HG02610 (cell line): ENCODE data around the gene FAM227B.

Source experiments
- ATAC-seq: cut with Tn5 transposase; IDR thresholded peaks from one replicate; pipeline ENCODE4 v1.9.1; 2021; ENCODE audit warnings: mild to moderate bottlenecking, moderate library complexity; ENCODE audit not compliant: unreplicated experiment

The FAM227B gene

GRCh38 chr15:49303003-49303402, 317.6 kb downstream of the FAM227B start:
- ATAC-seq = no peak

GRCh38 chr15:49301562-49301961, 319.1 kb downstream of the FAM227B start:
- no peak for ATAC-seq

DNA sequence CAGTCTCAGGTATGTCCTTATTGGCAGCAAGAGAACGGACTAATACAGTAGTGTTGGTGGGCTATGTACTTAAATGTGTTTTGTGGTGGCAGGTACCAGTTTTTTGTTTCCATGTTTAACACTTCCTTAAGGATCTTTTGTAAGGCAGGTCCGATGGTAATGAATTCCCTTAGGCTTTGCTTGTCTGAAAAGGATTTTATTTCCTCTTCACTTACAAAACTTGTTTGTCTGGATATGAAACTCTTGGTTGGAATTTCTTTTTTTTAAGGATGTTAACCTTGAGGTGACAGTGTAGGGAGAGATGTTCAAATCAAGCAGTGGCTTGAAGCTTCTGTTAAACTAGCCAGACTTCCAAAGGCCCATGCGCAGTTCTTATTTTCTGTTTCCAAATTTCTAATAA, 319.8 kb downstream of the FAM227B start:
- ATAC-seq = no peak

DNA sequence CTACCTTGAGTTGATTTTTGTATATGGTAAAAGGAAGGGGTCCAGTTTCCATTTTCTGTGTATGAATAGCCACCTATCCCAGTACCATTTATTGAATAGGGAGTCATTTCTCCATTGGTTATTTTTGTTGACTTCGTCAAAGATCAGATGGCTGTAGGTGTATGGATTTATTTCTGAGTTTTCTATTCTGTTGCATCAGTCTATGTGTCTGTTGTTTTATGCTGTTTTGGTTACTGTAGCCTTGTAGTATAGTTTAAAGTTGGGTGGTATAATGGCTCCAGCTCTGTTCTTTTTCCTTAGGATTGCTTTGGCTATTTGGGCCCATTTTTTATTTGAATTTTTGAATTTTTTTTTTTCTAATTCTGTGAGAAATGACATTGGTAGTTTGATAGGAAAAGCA, 323.0 kb downstream of the FAM227B start:
- no peak for ATAC-seq

DNA sequence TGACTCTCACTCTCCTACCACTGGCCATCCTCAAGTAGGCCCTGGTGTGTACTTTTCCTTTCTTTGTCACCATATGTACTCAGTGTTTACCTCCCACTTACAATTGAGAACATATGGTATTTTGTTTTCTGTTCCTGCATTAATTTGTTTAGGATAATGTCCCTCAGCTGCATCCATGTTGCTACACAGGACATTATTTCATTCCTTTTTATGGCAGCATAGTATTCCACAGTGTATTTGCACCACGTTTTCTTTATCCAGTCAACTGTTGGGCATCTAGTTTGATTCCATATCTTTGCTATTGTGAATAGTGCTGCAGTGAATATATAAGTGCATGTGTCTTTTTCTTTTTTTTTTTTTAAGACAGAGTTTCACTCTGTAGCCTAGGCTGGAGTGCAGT, 324.4 kb downstream of the FAM227B start:
- ATAC-seq = no peak

DNA sequence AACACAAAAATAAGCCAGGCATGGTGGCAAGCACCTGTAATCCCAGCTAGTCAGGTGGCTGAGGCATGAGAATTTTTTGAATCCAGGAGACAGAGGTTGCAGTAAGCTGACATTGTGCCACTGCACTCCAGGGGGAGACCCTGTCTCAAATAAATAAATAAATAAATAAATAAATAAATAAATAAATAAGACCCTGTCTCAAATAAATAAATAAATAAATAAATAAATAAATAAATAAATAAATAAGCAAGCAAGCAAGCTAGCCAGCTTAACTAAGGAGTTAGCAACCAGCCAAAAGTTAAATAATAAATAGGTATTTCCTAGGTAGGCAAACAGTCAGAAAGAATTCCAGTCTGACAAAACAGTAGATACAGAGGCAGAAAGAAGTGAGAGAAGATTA, 326.7 kb downstream of the FAM227B start:
- ATAC-seq = no peak

- no peak for ATAC-seq
Measured at GRCh38 chr15:49290191-49290590, 330.4 kb downstream of the FAM227B start.

GRCh38 chr15:49288391-49288790, 332.2 kb downstream of the FAM227B start:
- ATAC-seq = no peak

DNA sequence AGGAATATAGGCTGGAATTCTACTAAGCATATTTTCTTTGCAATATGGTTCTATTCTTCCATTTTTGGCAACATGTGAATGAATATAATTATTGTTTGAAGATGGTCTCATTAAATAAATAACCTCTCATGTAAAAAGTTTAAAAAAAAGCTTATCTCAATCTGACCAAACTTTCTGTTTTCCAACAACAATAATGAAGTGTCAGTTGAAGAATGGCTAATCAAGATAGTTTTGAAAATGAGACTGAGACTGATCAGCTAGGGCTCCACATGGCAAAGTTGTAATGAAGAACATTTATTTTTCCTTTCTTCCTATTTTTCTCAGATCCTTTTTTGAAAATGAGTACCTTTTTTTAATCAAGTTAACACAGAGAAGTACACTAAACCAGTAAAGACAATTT, 333.1 kb downstream of the FAM227B start:
- ATAC-seq = no peak

DNA sequence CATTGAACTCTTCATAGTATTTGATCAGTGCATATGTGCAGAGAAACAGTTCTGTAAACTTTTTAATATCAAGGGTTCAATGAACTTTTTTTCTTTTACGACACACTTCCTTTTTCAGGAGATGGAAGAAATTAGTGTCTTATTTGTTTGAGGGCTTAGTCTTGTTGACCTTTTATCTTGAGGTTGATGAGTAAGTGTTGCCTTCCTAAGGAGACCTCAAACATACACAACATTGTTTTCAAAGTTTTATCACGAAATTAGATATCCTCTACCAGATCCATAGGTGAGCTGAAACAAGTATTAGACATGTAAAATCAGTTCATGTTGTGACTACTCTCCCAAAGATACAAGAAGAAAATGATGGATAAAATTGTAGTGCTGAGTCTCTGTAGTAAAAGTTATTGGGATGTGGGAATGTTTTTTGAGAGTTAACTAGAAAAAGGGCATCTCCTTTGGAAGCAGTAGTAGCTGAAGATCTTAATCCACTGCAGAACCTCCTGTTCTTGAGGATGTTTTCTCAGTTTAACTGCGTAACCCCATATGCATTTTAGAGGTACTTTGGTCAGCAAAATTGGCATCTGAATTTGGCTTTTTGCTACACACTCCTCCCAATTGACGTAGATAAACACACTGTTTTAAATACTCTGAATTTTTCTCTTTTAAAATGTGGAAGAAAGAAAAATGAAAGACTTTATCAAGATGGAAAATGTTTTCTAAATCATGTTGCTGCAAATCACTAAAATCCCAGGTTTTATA, 333.8 kb downstream of the FAM227B start:
- no peak for ATAC-seq

GRCh38 chr15:49282366-49282765, 338.3 kb downstream of the FAM227B start:
- no peak for ATAC-seq

DNA sequence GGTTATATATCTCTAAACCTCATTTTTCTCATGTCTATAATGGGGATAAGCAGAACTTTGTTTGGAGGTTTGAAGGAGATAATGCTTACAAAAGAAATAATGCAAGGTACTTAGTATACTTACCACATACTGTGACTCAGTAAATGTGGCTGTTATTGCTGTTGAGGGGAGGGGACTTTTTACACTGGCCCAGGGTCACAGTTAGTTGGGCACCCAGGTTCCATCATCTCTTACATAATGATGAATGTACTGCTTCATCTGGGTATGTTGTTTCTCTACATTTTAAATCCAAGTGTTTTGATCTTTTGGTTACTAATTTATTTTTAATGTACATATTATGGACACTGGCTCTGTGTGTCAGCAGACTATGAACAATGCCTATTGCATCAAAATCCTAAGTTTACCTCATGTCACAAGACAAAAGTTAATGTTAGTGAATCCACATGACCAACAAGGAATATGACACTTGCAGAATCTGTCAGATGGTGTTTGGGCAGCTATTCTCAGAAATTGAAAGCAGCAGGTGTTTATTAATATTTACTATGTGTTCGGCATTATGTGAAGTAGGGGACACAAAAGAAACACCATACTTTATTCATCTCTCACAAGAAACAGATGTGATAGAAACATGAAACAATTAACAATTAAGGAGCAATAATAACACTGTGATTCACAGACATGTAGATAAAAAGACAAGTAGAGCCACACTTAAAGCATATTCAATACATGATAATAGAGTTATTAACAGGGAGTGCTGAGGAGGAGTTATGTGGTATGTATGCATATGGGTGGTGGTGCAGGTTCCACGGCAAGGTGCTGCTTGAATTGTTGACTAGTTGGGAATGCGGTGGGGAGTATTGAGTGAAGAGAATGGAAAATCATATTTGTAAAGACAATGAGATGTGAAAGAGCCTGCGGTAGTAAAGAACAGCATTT, 340.8 kb downstream of the FAM227B start:
- no peak for ATAC-seq

- no peak for ATAC-seq
Measured at GRCh38 chr15:49278751-49279150, 341.9 kb downstream of the FAM227B start.
